ENCODE results near the gene SH3BP4. TPM values are rescaled to one million over a fixed set of nuclear protein-coding genes. Genes with fewer than 3 reads are reported as not detected.

Gene SH3BP4
- total RNA-seq, 4 donors from 2014 or later = 7.5 to 24.9 (median 19.5) TPM

DNA sequence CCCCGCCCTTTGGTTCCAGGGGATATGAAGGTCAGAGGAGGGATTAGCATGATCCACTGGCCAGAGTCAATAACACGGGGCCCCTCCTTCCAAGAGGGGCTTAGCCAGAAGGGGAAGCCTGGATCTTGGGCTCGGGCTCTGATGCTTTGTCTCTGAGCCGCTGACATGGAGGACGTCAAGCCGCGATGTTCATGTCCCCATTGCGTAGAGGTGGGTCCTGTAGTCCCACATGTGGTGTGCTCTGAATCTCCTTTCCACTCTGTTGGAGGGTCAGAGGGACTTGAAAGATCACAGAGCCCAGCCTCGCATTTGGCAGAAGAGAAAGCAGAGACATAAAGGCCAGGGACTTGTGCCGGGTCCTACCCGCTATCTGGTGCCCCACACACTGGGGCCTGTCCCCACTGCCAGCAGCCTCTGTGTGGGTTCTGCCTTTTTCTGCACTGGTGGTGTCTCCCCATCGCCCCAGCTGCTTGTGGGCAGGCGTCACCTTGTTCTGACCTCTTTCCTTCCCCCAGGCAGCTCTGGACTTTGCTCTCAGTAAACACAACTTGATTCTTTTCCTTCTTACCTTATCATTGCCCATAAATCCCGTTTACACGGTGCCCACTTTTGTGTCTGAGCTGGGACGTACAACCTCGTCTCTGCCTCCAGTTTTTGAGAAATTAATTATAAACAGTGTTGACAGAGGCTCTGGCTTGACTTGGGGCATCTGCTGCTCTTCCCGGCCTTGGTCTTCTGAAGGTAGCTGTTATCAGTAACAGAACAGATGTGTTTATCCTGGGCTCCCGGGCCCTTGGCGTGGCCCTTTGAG lies 48.8 kb downstream of the SH3BP4 start:
- H3K27ac ChIP-seq = peak overlapping the region; percentile 77 to 81 (median 78)
- no peak overlapping the region for H3K4me3 ChIP-seq
- intact Hi-C loops (cut with DNase I; ENCODE audit: low total_unique reads) = no loop called here
- no peaks in the 10 kb centered on the region for H3K36me3 ChIP-seq
- H3K4me1 ChIP-seq = peaks cover 21 to 59% (median 40%) of the 10 kb centered on the region in 4 donors
- no peaks in the 10 kb centered on the region for H3K27me3 ChIP-seq
- H3K9me3 ChIP-seq = no peaks in the 10 kb centered on the region
- TF ChIP-seq POLR2AphosphoS5 (IDR thresholded peaks at IDR 0.05) = peak in 1 of 3 donors; percentile 40
- TF ChIP-seq, protein P1, sequence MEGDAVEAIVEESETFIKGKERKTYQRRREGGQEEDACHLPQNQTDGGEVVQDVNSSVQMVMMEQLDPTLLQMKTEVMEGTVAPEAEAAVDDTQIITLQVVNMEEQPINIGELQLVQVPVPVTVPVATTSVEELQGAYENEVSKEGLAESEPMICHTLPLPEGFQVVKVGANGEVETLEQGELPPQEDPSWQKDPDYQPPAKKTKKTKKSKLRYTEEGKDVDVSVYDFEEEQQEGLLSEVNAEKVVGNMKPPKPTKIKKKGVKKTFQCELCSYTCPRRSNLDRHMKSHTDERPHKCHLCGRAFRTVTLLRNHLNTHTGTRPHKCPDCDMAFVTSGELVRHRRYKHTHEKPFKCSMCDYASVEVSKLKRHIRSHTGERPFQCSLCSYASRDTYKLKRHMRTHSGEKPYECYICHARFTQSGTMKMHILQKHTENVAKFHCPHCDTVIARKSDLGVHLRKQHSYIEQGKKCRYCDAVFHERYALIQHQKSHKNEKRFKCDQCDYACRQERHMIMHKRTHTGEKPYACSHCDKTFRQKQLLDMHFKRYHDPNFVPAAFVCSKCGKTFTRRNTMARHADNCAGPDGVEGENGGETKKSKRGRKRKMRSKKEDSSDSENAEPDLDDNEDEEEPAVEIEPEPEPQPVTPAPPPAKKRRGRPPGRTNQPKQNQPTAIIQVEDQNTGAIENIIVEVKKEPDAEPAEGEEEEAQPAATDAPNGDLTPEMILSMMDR (IDR thresholded peaks at IDR 0.05) = no peak
- 58% methylated on average over 2 to 20 of the region's 20 CpGs for WGBS, 2 donors (ENCODE audit: low coverage in 1 of 2)
- DNase-seq = peak; percentile 67
- in situ Hi-C loops (cut with MboI; ENCODE audit: low pct_ligation_motif_present in 1 of 4, low pct_unique_long_range_greater_than_20kb in 1 of 4, low sequenced_read_pairs in 3 of 4) = no loop called here

DNA sequence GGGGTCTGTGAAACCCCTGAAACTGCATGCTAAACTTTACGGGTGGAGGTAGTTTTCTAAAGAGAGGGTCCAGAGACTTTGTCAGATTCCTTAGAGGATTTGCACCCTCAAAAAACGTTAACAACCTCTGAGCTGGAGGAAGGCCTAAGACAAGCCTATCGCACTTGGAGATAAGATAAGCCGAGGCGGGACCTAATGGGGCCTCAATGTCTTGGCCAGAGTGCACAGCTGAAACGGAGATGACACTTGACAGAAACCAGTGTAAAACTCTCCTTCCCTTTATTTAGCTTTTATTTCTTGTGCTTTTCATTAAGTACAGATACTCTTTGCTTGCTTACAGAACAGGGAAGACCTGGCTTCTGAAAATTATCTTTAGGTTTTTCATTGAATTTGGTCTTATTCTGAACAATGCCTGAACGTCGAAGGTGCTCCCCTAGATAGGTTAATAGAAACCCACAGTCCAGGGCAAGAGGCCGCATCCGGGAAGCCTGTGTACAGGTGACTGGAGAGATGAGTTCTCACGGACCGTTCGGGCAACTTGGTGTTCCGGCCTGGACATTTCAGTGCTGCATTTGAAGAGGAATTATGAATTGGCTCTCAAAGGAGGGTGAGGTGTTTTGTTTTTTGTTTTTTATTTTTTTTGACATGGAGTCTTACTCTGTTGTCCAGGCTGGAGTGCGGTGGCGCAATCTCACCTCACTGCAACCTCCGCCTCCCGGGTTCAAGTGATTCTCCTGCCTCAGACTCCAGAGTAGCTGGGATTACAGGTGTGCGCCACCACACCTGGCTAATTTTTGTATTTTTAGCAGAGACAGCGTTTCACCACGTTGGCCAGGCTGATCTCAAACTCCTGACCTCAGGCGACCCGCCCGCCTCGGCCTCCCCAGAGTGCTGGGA lies 49.7 kb downstream of the SH3BP4 start:
- no peaks in the 10 kb centered on the region for H3K36me3 ChIP-seq
- DNase-seq = peak; percentile 52
- TF ChIP-seq POLR2A (IDR thresholded peaks at IDR 0.05) (no peak), EP300 (IDR thresholded peaks at IDR 0.05; ENCODE audit: low read depth) (no peak), POLR2AphosphoS5 (IDR thresholded peaks at IDR 0.05) (no peak)
- TF ChIP-seq, protein P1 (IDR thresholded peaks at IDR 0.05) = no peak
- H3K4me3 ChIP-seq = no peak overlapping the region
- peak overlapping the region; percentile 77 to 81 (median 78) for H3K27ac ChIP-seq
- H3K4me1 ChIP-seq = peaks cover 21 to 61% (median 40%) of the 10 kb centered on the region in 4 donors
- in situ Hi-C loops (cut with MboI; ENCODE audit: low pct_ligation_motif_present in 1 of 4, low pct_unique_long_range_greater_than_20kb in 1 of 4, low sequenced_read_pairs in 3 of 4) = no loop called here
- 53 to 59% methylated on average over 14 to 25 of the region's 25 CpGs for WGBS, 2 donors (ENCODE audit: low coverage in 1 of 2)
- no peaks in the 10 kb centered on the region for H3K9me3 ChIP-seq
- intact Hi-C loops (cut with DNase I; ENCODE audit: low total_unique reads) = no loop called here
- no peaks in the 10 kb centered on the region for H3K27me3 ChIP-seq

DNA sequence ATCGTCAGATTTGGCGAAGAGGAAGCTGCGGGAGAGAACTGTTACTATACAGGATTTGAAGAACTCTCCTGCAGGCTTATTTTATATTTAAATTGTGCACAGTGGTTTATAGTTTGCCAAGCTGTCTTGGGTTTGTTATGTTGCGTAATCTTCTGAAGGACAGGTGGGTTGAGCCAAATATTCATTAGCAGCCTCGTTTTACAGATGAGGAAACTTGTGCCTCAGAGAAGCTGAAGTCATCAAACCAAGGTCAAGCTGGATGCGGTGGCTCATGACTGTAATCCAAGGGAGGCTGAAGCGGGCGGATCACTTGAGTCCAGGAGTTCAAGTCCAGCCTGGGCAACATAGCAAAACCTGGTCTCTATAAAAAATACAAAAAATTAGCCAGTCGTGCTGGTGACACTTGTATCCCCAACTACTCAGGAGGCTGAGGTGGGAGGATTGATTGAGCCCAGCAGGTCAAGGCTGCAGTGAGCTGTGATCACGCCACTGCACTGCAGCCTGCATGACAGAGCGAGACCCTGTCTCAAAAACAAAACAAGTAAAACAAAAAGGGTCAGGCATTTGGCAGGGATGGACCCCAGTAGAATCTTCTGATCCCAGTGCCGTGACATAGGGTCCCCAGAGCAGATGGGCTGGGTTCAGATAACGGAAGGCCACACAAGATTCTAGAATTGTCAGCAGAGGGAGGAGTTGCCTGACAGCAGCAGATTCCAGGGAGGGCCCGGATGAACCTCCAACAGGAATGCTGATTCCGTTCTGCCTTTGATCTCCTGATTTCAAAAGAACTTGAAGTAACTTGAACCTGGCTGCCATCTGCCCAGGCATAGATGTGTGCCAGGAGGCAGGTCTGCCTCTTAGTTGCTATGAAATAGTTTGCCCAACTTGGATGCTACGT lies 50.6 kb downstream of the SH3BP4 start:
- Histone ChIP-seq H3K36me3 (no peaks in the 10 kb centered on the region), H3K27me3 (no peaks in the 10 kb centered on the region), H3K27ac (peak overlapping the region; percentile 77 to 81 (median 78)), H3K4me1 (peaks cover 23 to 63% (median 41%) of the 10 kb centered on the region in 4 donors), H3K9me3 (no peaks in the 10 kb centered on the region), H3K4me3 (no peak overlapping the region)
- in situ Hi-C loops (cut with MboI; ENCODE audit: low pct_ligation_motif_present in 1 of 4, low pct_unique_long_range_greater_than_20kb in 1 of 4, low sequenced_read_pairs in 3 of 4) = no loop called here
- WGBS, 2 donors (ENCODE audit: low coverage in 1 of 2) = 56 to 71% methylated on average over 7 to 16 of the region's 16 CpGs
- DNase-seq = no peak
- intact Hi-C loops (cut with DNase I; ENCODE audit: low total_unique reads) = no loop called here
- TF ChIP-seq, protein P1 (IDR thresholded peaks at IDR 0.05) = no peak

Data from transverse colon (tissue), 4 donors.